Measurements from ENCODE around the gene PRDX5. TPM values are rescaled to one million over a fixed set of nuclear protein-coding genes. Genes with fewer than 3 reads are reported as not detected.

Gene PRDX5
- total and polyA plus RNA-seq, 2 donors from 2014 or later = 192 to 1,026 TPM

- Histone ChIP-seq H3K36me3 (ENCODE audit: control insufficient read depth in 2 of 3, insufficient read depth in 3 of 3, low read length in 3 of 3) (peaks cover 0 to 4% (median 0%) of the 10 kb centered on the region in 3 donors), H3K9ac (ENCODE audit: low read length in 3 of 3) (peak overlapping the region; percentile 62 to 97 (median 90)), H3K27ac (ENCODE audit: low read depth in 2 of 2, low read length in 2 of 2) (peak overlapping the region; percentile 94 to 99), H3K9me3 (ENCODE audit: control insufficient read depth in 2 of 3, insufficient read depth in 1 of 3, low read length in 3 of 3) (no peaks in the 10 kb centered on the region), H3K4me3 (ENCODE audit: low read length in 3 of 3) (peak overlapping the region; percentile 80 to 100 (median 94)), H3K4me1 (ENCODE audit: control insufficient read depth in 2 of 3, insufficient read depth in 2 of 3, low read depth in 1 of 3, low read length in 3 of 3) (peaks cover 0 to 18% (median 9%) of the 10 kb centered on the region in 3 donors), H3K27me3 (ENCODE audit: control insufficient read depth, insufficient read depth, low read length) (no peaks in the 10 kb centered on the region)
- FAIRE-seq (peak; percentile 93), DNase-seq (peak; percentile 99 to 100 (median 99))
- intact Hi-C loops (cut with DNase I) = no loop called here
- TF ChIP-seq, protein P1, sequence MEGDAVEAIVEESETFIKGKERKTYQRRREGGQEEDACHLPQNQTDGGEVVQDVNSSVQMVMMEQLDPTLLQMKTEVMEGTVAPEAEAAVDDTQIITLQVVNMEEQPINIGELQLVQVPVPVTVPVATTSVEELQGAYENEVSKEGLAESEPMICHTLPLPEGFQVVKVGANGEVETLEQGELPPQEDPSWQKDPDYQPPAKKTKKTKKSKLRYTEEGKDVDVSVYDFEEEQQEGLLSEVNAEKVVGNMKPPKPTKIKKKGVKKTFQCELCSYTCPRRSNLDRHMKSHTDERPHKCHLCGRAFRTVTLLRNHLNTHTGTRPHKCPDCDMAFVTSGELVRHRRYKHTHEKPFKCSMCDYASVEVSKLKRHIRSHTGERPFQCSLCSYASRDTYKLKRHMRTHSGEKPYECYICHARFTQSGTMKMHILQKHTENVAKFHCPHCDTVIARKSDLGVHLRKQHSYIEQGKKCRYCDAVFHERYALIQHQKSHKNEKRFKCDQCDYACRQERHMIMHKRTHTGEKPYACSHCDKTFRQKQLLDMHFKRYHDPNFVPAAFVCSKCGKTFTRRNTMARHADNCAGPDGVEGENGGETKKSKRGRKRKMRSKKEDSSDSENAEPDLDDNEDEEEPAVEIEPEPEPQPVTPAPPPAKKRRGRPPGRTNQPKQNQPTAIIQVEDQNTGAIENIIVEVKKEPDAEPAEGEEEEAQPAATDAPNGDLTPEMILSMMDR (IDR thresholded peaks at IDR 0.05; ENCODE audit: borderline replicate concordance, extremely low read depth, insufficient read depth) = no peak
These were observed 48.2 kb upstream of the PRDX5 start for GRCh38 chr11:64269540-64270220.

- Histone ChIP-seq H3K9me3 (ENCODE audit: control insufficient read depth in 2 of 3, insufficient read depth in 1 of 3, low read length in 3 of 3) (no peaks in the 10 kb centered on the region), H3K9ac (ENCODE audit: low read length in 3 of 3) (no peak overlapping the region), H3K27ac (ENCODE audit: low read depth in 2 of 2, low read length in 2 of 2) (no peak overlapping the region), H3K4me1 (ENCODE audit: control insufficient read depth in 2 of 3, insufficient read depth in 2 of 3, low read depth in 1 of 3, low read length in 3 of 3) (peaks cover 0 to 4% (median 0%) of the 10 kb centered on the region in 3 donors), H3K36me3 (ENCODE audit: control insufficient read depth in 2 of 3, insufficient read depth in 3 of 3, low read length in 3 of 3) (peaks cover 0 to 4% (median 2%) of the 10 kb centered on the region in 3 donors), H3K27me3 (ENCODE audit: control insufficient read depth, insufficient read depth, low read length) (no peaks in the 10 kb centered on the region), H3K4me3 (ENCODE audit: low read length in 3 of 3) (no peak overlapping the region)
- TF ChIP-seq, protein P1 (IDR thresholded peaks at IDR 0.05; ENCODE audit: borderline replicate concordance, extremely low read depth, insufficient read depth) = no peak
- intact Hi-C loops (cut with DNase I) = no loop called here
- no peak for FAIRE-seq
- DNase-seq = no peak
These were observed 42.7 kb upstream of the PRDX5 start for GRCh38 chr11:64275031-64275800.

DNA sequence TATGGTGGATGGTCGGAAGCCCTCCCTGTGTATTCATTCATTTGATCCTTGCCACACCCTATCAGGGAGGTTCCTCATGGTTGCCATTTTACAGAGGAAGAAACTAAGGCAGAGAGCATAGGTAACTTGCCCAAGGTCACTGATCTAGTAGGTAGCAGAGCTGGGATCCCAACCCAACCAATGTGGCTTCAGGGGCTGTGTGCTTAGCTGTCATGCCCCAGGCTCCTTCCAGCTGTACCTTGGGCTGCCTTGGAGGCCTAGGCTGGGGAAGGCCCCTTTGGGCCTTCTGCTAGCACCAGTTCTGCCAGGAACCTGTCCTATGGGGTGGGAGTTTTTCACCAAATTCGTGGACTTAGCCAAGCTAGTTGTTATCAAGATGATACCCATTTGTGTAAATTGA lies 42.1 kb upstream of the PRDX5 start:
- no peak overlapping the region for H3K27ac ChIP-seq (ENCODE audit: low read depth in 2 of 2, low read length in 2 of 2)
- H3K4me1 ChIP-seq (ENCODE audit: control insufficient read depth in 2 of 3, insufficient read depth in 2 of 3, low read depth in 1 of 3, low read length in 3 of 3) = peaks cover 0 to 4% (median 0%) of the 10 kb centered on the region in 3 donors
- TF ChIP-seq, protein P1 (IDR thresholded peaks at IDR 0.05; ENCODE audit: borderline replicate concordance, extremely low read depth, insufficient read depth) = no peak
- no peak overlapping the region for H3K9ac ChIP-seq (ENCODE audit: low read length in 3 of 3)
- H3K36me3 ChIP-seq (ENCODE audit: control insufficient read depth in 2 of 3, insufficient read depth in 3 of 3, low read length in 3 of 3) = peaks cover 0 to 4% (median 2%) of the 10 kb centered on the region in 3 donors
- FAIRE-seq (no peak), DNase-seq (no peak)
- H3K9me3 ChIP-seq (ENCODE audit: control insufficient read depth in 2 of 3, insufficient read depth in 1 of 3, low read length in 3 of 3) = no peaks in the 10 kb centered on the region
- intact Hi-C loops (cut with DNase I) = no loop called here
- H3K27me3 ChIP-seq (ENCODE audit: control insufficient read depth, insufficient read depth, low read length) = no peaks in the 10 kb centered on the region
- H3K4me3 ChIP-seq (ENCODE audit: low read length in 3 of 3) = no peak overlapping the region

All from kidney (tissue), 14 donors.